ENCODE measurements around the gene SARNP.

SARNP gene

GRCh38 chr12:55721601-55722213 lies 95.8 kb downstream of the SARNP start:
- DNase-seq: no peak

DNA sequence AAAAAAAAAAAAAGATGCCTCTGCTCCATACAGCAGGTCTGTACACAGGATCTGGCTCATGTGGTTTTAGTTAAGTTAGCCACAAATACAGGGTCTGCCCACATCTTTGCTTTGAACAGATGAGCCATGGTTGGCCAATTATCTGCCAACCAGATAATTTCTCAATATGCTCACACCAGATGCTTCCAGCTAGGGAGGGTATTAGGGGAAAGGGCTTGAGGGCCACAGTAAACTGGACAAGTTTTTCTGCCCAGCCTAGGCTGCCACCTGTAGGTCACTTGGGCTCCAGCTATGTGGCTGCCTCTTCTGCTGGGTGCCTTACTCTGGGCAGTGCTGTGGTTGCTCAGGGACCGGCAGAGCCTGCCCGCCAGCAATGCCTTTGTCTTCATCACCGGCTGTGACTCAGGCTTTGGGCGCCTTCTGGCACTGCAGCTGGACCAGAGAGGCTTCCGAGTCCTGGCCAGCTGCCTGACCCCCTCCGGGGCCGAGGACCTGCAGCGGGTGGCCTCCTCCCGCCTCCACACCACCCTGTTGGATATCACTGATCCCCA lies 96.6 kb downstream of the SARNP start:
- DNase-seq: peak; percentile 60

- no peak for DNase-seq
Observed at GRCh38 chr12:55720071-55720564, 97.4 kb downstream of the SARNP start, which contains the start of gene RDH5. Gene RDH5 (plus strand): TSS chr12:55720393. CDS start chr12:55721185, 792 bp downstream.

DNA sequence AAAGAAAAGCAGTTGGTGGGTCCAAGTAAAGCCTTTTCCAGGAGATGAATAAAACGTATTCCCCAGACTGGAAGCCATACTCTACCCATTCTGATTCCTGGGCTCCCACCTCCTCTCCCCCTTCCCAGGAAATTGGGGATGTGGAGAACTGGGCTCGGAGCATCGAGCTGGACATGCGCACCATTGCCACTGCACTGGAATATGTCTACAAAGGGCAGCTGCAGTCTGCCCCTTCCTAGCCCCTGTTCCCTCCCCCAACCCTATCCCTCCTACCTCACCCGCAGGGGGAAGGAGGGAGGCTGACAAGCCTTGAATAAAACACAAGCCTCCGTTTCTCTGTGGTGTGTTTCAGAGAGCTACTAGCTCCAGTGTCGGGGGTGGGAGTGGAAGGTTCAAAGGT lies 98.2 kb downstream of the SARNP start:
- DNase-seq: no peak

- DNase-seq: no peak
Observed at GRCh38 chr12:55718624-55719275, 98.8 kb downstream of the SARNP start.

- peak; percentile 26 for DNase-seq
Observed at GRCh38 chr12:55718015-55718414, 99.5 kb downstream of the SARNP start.

DNA sequence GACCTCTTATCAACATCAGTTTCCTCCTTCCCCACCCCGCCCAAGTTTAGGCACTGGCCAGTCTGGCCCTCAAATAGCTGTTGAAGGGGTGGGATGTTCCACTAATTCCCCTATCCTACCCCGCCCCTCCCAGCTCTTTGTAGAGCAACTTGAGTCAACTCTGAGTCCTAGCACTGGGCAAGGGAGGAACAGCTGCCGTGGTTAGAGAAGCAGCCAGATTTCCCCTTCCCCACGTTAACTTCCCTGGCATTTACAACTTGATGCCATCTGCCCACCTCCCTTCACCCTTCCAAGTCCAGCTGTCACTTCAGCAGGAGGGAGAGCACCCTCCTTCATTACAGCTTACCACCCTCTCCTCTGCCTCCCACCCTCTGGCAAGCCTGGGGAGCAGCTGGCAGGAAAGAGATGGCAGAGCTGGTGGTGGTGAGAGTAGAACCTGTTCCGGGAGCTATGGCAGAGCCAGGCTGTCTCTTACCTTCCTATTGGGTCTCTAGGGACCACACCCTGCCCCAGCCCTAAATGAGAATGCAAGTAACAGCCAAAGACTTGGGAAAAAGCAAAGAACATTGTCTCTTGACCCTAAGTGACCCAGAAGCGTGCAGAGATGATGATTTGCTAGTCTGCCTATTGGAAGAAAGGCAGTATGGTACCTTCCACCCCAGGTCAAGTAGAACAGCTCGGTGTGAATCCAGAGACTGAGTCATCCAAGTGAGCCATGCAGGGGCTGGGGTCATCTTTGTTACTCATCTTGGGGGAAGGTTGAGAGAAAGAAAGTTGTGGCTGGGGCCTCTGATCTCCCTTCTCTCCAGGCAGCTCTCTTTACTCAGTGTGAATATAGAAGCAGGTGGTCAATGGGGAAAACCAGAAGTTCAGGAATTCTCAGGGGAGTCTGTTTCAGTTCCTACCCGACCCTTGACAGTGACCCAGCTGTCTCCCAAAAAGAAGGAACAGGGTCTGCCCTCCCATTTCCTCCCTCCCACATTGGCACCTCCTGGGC lies 100.2 kb downstream of the SARNP start:
- DNase-seq: peak; percentile 98

- no peak for DNase-seq
Observed at GRCh38 chr12:55716582-55716957, 101.0 kb downstream of the SARNP start.

DNA sequence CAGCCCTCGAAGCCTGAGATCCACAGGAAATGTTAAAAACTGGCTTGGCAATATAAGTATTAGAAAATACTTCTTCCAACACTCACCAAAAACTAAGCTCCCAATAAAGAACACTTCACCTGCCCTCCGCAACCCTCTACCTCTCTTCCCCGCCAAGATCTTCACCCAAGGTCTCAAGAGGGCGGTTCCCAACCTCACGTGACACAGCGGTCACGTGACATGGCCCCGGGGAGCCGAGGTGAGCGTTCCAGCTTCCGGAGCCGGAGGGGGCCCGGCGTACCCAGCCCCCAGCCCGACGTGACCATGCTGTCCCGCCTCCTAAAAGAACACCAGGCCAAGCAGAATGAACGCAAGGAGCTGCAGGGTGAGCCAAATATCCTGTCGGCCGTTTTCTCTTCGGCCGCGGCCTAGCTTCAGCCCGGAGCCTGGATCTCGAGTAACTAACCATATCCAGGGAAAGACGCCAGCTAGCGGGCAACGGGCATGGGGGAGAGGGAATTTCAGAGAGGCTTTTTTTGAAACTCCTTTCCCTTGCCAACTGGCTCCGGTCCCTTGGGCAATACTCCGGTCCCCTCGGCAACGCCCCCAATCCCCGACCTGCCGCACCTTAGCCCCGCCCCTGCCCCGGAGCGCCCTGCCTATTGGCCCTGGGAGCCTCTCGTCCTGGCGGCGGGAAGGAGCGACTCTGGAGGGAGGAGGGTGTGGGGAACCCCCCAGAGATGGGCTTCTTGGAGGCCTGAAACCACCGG lies 101.5 kb downstream of the SARNP start, which contains the start of gene BLOC1S1:
Gene BLOC1S1, plus strand, starts transcription at position 214 of the 749 bp plus-strand sequence. Its CDS starts 6 bp downstream, at position 220.
- peak; percentile 95 for DNase-seq

DNA sequence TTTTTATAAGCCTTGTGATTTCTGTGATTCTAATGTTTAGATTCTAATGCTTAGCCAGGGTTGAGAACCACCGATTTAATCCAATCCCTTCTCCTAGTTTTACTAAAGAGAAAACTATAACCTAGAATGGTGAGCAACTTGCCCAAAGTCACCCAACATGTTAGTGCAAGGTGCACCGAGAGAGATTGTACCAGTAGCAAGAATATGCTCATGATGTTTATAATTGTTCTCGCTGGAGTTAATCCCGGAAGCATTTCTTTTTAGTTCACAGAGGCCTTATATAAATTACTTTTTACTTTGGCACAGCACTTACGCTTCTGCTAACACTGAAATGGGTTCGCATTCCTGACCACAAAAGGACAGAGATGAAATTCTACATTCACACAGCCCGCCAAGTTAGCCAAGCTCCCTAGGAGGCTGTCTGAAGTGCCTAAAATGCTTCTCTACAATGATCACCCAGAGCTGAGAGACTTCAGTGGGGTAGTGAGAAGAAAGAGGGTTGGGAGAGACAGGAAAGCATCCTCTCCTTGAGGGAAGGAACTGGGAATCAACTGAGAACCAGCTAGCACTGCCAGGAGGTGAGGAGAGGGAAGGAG lies 102.3 kb downstream of the SARNP start:
- DNase-seq: no peak

DNA sequence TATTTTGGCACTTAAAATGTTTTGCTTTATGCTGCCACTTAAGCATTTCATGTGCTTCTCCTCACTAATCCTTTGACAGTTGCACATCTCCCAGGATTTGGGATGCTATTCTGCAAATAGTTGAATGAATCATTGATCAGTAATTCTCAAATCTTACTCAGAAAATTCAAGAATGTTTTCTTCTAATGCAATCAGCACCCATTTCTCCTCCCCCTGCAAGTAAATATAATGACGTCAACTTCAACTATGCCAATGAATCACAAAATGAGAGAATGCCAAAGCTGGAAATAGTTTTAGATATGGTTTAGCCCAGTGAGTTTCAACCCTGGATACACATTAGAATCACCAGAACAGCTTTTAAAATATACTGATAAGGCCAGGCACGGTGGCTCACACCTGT lies 103.8 kb downstream of the SARNP start:
- no peak for DNase-seq

- no peak for DNase-seq
Observed at GRCh38 chr12:55712700-55713415, 104.7 kb downstream of the SARNP start.

- no peak for DNase-seq
Observed at GRCh38 chr12:55711786-55712553, 105.6 kb downstream of the SARNP start.

- no peak for DNase-seq
Observed at GRCh38 chr12:55708695-55709233, 108.8 kb downstream of the SARNP start.

GRCh38 chr12:55707841-55708694 lies 109.5 kb downstream of the SARNP start, which contains the start of gene ITGA7:
Gene ITGA7 (minus strand): TSS chr12:55707904. CDS start chr12:55707682, 222 bp downstream.
- DNase-seq: peak; percentile 65

All from NCI-H2171 treated with DMSO at 0.1 percent for 48 hours (cell line).